Measurements from ENCODE around the gene CRIM1.

CRIM1 gene

GRCh38 chr2:36367895-36368353 lies 12.3 kb downstream of the CRIM1 start:
- Histone ChIP-seq H3K4me3 (ENCODE audit: low read depth, low read length) (no peak overlapping the region), H3K27me3 (replicated peaks) (no peaks in the 10 kb centered on the region), H3K27ac (no peak overlapping the region), H3K36me3 (replicated peaks) (no peaks in the 10 kb centered on the region)
- no peak for DNase-seq
- in situ Hi-C loops (cut with HindIII; ENCODE audit: low pct_ligation_motif_present, low sequenced_read_pairs), result no loop called here
- TF ChIP-seq CTCF (IDR thresholded peaks at IDR 0.05; ENCODE audit: low read depth, low read length, missing control alignments), result no peak

GRCh38 chr2:36368438-36368837 lies 12.9 kb downstream of the CRIM1 start:
- no peak for DNase-seq
- no peaks in the 10 kb centered on the region for H3K36me3 ChIP-seq (replicated peaks)
- H3K4me3 ChIP-seq (ENCODE audit: low read depth, low read length), result no peak overlapping the region
- no peak overlapping the region for H3K27ac ChIP-seq
- no peak for TF ChIP-seq CTCF (IDR thresholded peaks at IDR 0.05; ENCODE audit: low read depth, low read length, missing control alignments)
- in situ Hi-C loops (cut with HindIII; ENCODE audit: low pct_ligation_motif_present, low sequenced_read_pairs), result no loop called here
- no peaks in the 10 kb centered on the region for H3K27me3 ChIP-seq (replicated peaks)

GRCh38 chr2:36369163-36369562 lies 13.6 kb downstream of the CRIM1 start:
- Histone ChIP-seq H3K27me3 (replicated peaks) (no peaks in the 10 kb centered on the region), H3K27ac (no peak overlapping the region), H3K36me3 (replicated peaks) (no peaks in the 10 kb centered on the region), H3K4me3 (ENCODE audit: low read depth, low read length) (no peak overlapping the region)
- no peak for TF ChIP-seq CTCF (IDR thresholded peaks at IDR 0.05; ENCODE audit: low read depth, low read length, missing control alignments)
- no peak for DNase-seq
- in situ Hi-C loops (cut with HindIII; ENCODE audit: low pct_ligation_motif_present, low sequenced_read_pairs), result no loop called here

GRCh38 chr2:36369716-36370115 lies 14.1 kb downstream of the CRIM1 start:
- DNase-seq, result no peak
- Histone ChIP-seq H3K27me3 (replicated peaks) (no peaks in the 10 kb centered on the region), H3K36me3 (replicated peaks) (no peaks in the 10 kb centered on the region), H3K4me3 (ENCODE audit: low read depth, low read length) (no peak overlapping the region), H3K27ac (no peak overlapping the region)
- in situ Hi-C loops (cut with HindIII; ENCODE audit: low pct_ligation_motif_present, low sequenced_read_pairs), result no loop called here
- no peak for TF ChIP-seq CTCF (IDR thresholded peaks at IDR 0.05; ENCODE audit: low read depth, low read length, missing control alignments)

GRCh38 chr2:36370281-36370680 lies 14.7 kb downstream of the CRIM1 start:
- Histone ChIP-seq H3K4me3 (ENCODE audit: low read depth, low read length) (no peak overlapping the region), H3K36me3 (replicated peaks) (no peaks in the 10 kb centered on the region), H3K27me3 (replicated peaks) (no peaks in the 10 kb centered on the region), H3K27ac (no peak overlapping the region)
- DNase-seq, result no peak
- in situ Hi-C loops (cut with HindIII; ENCODE audit: low pct_ligation_motif_present, low sequenced_read_pairs), result no loop called here
- no peak for TF ChIP-seq CTCF (IDR thresholded peaks at IDR 0.05; ENCODE audit: low read depth, low read length, missing control alignments)

GRCh38 chr2:36371070-36371874 lies 15.7 kb downstream of the CRIM1 start:
- peak overlapping the region; percentile 54 for H3K27ac ChIP-seq
- no peak for TF ChIP-seq CTCF (IDR thresholded peaks at IDR 0.05; ENCODE audit: low read depth, low read length, missing control alignments)
- no peaks in the 10 kb centered on the region for H3K27me3 ChIP-seq (replicated peaks)
- no peaks in the 10 kb centered on the region for H3K36me3 ChIP-seq (replicated peaks)
- in situ Hi-C loops (cut with HindIII; ENCODE audit: low pct_ligation_motif_present, low sequenced_read_pairs), result no loop called here
- no peak overlapping the region for H3K4me3 ChIP-seq (ENCODE audit: low read depth, low read length)
- DNase-seq, result no peak
